PC-9 (cell line): Measurements from ENCODE around the gene CNPY4.

Source experiments
- CTCF ChIP-seq: fragments of 200-600 bp; sonication (generic); conservative IDR thresholded peaks from 2 replicates; pipeline ENCODE4 v1.6.1; 2017; ENCODE audit warnings: mixed run types, antibody characterized with exemption, mild to moderate bottlenecking, moderate library complexity
- EZH2 ChIP-seq: fragments of 200-600 bp; sonication (generic); IDR thresholded peaks from 2 replicates; pipeline ENCODE4 v1.8.0; 2017; ENCODE audit warnings: antibody characterized with exemption, low read depth

GRCh38 chr7:100093925-100094486 lies 25.4 kb upstream of the CNPY4 start:
- no peak for TF ChIP-seq CTCF
- TF ChIP-seq EZH2, result no peak
